NCI-H146 treated with DMSO at 0.1 percent for 48 hours (cell line): ENCODE measurements around the gene DAPK2.
"Not testable (repeated sequence)": the region's sequence is repeated elsewhere in the genome, so short reads cannot be mapped to it uniquely, and the experiment has no call there.

Source experiments
- DNase-seq: peaks from one replicate; lab custom pipeline; 2025; ENCODE audit not compliant: unreplicated experiment; lab: John Stamatoyannopoulos, UW

DAPK2 gene

DNA sequence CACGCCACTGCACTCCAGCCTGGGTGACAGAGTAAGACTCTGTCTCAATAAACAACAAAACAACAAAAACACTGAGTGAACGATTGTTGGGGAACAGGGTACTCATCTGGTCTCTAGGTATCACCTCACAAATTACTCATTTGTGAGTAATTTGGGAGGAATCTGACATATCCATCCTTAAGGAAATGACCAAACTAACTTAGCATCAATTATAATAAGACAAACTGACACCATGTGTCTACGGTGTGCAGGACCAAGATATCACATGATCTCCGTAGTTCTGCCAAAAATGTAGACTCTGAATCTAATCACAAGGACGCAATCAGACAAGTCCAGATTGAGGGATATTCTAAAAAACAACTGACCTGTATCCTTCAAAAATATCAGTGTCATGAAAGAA, 12.0 kb upstream of the DAPK2 start:
- DNase-seq = no peak

GRCh38 chr15:64053674-64054073, 7.4 kb upstream of the DAPK2 start:
- DNase-seq = not testable (repeated sequence)

GRCh38 chr15:64052925-64053491, 6.7 kb upstream of the DAPK2 start:
- DNase-seq = no peak

DNA sequence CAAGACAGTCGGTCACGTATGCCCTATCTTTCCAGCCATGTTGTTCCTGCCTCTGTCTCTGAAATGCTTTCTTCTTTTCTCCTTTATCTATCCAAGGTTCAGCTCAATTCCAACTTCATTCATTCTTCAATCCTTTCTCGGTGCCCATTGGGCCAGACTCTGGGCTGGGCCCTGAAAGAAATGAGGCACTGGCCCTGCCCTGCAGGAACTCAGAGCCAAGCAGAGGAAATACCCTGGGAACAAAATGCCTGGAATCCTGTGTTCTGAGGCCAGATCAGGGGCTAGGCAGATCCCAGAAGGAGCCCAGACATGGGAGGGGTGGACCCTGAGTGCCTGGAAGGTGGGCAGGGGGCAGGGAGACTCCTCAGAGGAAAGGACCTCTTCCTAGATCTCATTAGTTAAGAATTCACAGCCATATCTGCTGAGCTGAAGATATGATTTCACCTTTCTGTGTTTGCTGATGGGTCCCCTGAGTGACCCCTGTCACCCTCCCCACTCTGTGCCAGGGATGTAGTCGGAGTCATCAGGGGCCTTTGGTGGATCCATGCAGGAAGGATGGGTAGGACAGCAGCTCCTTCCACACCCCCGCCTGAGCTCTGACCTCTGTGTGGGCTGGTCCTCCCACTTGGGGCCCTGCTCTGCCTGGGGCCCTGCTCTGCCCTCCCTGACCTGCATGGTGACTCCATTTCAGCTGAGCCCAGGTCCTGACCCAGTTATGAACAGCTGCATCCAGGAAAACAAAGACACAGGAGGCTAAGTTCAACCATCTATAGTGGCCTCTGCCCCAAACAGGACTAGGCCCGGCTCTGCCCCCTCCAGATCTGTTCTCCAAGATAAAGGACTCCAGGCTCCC, 5.3 kb upstream of the DAPK2 start:
- DNase-seq = no peak

DNA sequence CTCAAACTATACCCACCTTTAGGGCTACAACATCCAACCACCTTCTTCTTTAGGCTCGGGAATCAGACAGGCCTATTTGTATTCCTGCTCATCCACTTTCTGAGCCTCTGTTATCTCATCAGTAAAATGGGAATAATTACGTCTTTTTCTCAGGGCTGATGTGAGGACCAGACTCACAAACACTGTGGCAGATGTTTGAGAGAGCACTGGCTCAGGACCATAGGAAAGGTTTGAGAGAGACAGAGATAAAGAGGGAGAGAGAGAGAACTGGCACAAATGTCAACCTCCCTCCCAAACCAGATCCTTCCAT, 4.8 kb upstream of the DAPK2 start:
- DNase-seq = no peak

DNA sequence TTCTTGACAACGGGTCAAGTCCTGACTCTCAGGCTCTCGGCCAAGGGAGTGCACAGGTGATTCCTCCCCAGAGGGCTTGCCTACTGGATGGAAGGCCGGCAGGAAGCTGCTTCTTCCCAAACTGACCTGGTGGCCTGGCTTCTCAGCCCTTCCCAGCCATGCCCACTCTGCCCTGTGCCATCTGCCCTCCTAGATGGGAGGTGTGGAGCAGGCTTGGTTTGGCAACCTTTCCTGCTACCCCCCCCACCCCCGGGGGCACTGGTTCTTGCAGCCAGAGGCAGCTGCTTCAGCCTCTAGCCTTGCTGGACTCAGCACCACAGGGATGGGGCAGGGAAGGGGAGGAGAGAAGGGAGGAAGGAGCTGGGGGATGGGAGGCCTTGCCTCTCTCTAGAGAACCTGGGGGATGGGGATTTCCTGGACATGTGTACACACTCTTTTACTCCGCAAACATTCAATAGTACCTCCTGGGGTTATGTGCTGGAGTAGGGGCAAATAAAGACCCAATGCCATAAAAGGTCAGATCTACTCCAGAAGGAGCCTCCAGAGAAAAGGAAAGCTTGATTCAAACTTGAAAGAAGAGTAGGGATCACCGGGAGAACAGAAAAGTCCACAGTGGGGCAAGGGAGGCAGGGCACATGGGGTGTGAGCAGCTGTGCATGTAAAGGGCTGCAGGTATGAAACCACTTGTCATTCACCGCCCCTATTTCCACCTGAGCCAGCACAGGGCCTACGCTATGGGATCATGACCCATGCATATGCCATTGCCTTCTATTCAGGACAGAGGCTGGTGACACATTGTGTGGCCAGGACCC, 4.2 kb upstream of the DAPK2 start:
- peak; percentile 81 for DNase-seq

DNA sequence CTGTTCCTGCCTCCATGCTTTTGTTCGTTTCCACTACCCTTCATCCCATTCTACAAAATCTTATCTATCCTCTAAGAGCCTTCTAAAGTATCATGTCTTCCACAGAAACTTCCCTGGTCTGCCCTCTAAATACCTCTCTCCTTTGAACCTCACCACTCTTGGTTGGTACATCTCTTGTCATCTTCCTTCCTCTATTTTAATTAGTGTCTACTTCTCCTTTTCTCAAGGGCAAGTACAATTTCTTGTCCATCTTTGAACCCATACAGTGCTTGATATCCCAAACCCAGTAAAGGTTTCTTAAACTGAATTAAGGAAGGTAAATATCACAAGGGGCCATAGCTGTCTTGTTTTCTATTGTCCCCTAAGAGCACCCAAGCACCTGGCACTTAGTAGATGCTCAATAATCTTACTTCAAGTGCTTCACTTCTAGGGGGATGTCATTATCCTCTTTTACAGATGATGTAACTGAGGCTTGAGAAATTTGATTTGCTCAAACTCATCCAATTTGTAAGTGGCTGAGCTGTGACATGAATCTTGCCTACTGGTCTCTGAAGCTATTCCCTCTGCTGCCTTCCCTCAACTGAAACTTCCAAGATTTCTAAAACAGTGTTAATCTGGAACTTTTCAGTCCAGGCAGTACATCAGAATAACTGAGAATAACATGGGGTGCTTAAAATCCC, 2.6 kb upstream of the DAPK2 start:
- DNase-seq = no peak

DNA sequence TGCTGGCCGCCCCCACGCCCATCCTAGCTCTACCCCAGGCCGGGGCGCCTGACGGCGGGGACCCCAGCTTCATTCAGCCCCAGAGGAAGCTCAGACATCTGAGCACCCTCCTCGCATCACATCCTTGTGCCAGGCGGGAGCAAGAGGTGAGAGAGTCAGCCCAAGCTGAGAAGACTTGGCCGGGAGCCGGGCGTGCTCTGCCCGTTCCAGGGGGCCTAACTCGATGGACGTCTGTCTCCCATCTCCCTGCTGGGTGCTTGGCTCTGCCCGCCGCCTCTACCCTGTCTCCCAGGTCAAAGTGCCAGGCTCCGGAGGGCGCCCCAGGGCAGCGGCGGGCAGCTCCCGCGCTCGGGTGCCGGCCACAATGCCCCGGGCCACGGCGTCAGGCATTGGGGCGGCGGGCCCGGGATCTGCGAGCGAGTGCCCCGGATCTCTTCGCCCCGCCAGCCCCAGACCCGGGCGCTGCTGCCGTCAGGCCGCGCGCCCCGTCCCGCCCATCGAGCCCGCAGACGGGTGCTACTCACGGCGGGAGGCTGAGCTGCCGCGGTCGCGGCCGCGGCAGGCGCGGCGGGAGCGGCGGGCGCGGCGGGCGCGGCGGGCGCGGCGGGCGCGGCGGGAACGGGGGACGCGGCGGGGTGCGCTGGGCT, 388 bp downstream of the DAPK2 start:
- no peak for DNase-seq

DNA sequence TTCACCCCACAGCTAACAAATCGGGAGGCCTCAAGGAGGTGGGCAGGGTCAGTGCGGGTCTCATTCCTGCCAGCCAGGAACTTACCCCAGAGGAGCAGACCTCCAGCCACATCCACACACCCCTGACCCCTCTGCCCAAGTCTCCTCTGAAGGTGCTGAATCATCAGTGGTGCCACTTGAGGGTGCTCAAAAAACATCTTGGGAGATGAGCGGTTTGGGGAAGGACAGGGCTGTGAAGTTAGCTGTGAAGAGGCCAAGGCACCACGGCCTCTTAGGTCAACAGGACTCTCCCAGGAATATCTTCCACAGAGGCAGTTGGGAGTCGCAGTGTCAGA, 1.2 kb downstream of the DAPK2 start:
- DNase-seq = no peak

DNA sequence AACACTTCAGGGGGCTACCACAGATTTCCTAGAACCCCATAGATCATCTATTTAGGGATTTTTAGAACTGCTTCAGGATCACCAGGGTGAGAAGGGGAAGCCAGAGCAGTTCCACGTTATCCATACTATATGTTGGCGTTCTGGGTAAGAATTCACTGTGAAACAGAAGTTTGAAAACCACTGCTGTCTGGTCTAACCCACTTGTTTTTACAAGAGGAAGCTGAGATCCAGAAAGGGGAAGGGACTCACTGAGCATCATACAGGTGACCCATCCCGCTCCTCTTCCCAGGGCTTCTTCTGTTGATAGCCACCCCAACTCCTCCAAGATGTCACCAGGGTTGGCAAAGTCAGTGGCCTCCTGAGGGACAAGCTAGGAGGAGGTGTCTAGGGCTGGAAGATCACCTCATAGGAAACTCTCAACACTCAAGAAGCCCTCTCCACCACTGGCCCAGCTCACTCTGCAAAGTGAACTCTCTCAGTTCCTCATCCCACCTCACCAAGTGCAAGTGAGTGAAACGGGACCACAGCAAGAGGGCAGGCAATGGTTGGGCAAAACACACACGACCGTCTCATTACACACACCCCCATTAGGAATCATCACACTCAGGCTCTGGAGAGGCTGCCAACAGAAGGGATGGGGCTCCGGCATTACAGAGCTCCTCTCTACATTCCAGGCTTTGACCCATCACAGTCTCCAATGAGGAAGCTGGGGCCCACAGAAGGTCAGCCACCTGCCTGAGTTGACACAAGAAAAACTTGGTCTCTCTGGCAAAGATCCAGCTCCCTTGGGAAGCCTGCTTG, 1.8 kb downstream of the DAPK2 start:
- no peak for DNase-seq

- DNase-seq = no peak
These were observed 7.2 kb downstream of the DAPK2 start for GRCh38 chr15:64038878-64039610.

- no peak for DNase-seq
These were observed 8.3 kb downstream of the DAPK2 start for GRCh38 chr15:64037966-64038365.

GRCh38 chr15:64037116-64037515, 9.2 kb downstream of the DAPK2 start:
- DNase-seq = no peak

- no peak for DNase-seq
These were observed 10.8 kb downstream of the DAPK2 start for GRCh38 chr15:64035525-64035924.

DNA sequence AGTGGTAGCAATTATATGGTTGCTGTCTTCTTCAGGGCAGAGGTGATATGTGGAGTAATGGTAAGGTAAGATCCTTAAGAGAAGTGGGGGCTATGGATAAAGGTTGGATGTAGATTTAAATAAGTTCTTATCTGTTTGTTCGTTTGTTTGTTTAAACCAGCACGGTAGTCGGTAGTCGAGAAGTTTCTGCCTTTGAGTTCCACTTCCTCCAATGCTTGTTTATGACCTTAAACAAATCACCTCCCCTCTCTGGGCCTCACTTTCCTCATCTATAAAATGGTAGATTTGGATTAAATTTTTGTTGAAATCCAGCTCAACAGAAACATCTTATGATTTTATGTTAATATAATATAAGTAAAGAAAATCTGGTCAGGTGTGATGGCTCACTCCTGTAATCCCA, 11.8 kb downstream of the DAPK2 start:
- DNase-seq = no peak

DNA sequence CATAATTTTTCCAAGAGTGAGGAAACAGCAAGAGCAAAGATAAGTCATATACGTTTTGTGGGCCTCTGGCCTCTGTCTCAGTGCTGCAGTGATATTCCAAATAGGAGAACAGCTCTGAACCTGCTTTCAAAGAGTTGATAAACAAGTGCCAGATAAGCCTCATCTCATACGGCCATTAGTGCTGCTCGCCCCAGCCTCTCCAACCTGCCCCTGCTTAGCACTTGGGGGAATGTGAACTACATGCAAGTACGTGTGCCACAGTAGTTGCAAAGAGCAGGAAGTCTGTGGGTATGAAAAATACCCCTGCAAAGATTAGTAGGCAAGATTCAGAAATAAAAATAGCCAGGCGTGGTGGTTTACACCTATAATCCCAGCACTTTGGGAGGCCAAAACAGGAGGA, 14.0 kb downstream of the DAPK2 start:
- no peak for DNase-seq

DNA sequence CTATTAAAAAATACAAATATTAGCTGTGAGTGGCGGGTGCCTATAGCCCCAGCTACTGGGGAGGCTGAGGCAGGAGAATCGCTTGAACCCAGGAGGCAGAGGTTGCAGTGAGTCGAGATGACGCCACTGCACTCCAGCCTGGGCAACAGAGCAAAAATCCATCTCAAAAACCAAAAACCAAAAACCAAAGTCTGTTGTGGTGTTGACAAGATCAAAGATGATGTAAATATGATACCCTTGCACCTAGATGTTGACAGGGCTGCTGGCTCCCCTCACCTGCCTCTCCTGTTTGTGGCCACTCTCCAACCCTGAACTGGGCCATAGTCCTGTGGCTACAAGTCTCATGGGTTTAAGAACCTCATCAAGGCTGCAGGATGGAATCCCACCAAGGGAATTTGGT, 16.2 kb downstream of the DAPK2 start:
- no peak for DNase-seq

DNA sequence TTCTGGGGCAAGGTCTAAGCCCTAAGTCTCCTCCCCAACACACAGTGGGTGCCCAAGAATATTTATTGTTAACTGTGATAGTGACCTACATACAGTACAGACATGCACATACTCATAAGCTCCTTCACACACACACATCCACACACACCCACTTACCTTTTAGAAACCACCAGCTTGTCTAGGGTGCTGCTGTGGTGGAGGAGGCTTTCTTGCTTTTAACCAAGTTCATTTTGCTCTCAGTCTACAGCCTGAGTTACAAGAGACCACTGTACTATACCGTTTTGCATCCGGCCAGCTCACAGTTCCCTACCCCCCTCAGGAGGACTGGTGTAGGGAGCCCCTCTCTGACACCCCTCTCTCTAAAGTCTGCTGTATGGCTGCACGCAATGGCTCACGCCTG, 16.7 kb downstream of the DAPK2 start:
- no peak for DNase-seq

GRCh38 chr15:64029110-64029509, 17.2 kb downstream of the DAPK2 start:
- DNase-seq = no peak

GRCh38 chr15:64026591-64026990, 19.7 kb downstream of the DAPK2 start:
- no peak for DNase-seq
